ENCODE measurements around the gene FAM107B. TPM values are rescaled to one million over a fixed set of nuclear protein-coding genes. Genes with fewer than 3 reads are reported as not detected.

The FAM107B gene
- total and polyA plus RNA-seq, 10 of the 15 experiments (the other 5 are each of a cell fraction or from before 2014, with no cell fraction given), result 22.9 to 162 (median 86.6) TPM

- Histone ChIP-seq H3K36me3 (ENCODE audit: control insufficient read depth in 2 of 2, insufficient read depth in 2 of 2, low read length in 1 of 2) (no peaks in the 10 kb centered on the region), H3K4me3 (no peak overlapping the region), H3K27ac (ENCODE audit: control insufficient read depth, insufficient read depth) (no peak overlapping the region), H3K79me2 (ENCODE audit: control insufficient read depth, insufficient read depth, low read length) (no peaks in the 10 kb centered on the region), H3K9me3 (replicated peaks; ENCODE audit: control insufficient read depth, insufficient read depth, low read length) (no peaks in the 10 kb centered on the region), H3K4me1 (ENCODE audit: control insufficient read depth, insufficient read depth, low read length) (no peaks in the 10 kb centered on the region), H4K20me1 (ENCODE audit: control insufficient read depth, insufficient read depth) (no peaks in the 10 kb centered on the region), H2AFZ (ENCODE audit: control insufficient read depth, low read depth, low read length) (no peak overlapping the region), H3K4me2 (ENCODE audit: control insufficient read depth, insufficient read depth) (no peak overlapping the region), H3K9ac (ENCODE audit: control insufficient read depth, insufficient read depth, low read length) (no peak overlapping the region), H3K27me3 (replicated peaks in 1 of 2; ENCODE audit: control insufficient read depth in 2 of 2, insufficient read depth in 2 of 2, low read length in 1 of 2) (no peaks in the 10 kb centered on the region; a peak in 1 of 4 replicates)
- intact Hi-C loops (cut with micrococcal nuclease; ENCODE audit: unreplicated experiment) (no loop called here), in situ Hi-C loops (cut with MboI) (no loop called here)
- CTCF ChIA-PET, result interaction anchor here (1.5 kb wide), 1 partner anchor 8 kb away, joined by 3 read pairs; no protein-coding TSS in a partner anchor
- TF ChIP-seq RAD51 (IDR thresholded peaks at IDR 0.05), result no peak
- no peak for TF ChIP-seq WRNIP1 (IDR thresholded peaks at IDR 0.05; ENCODE audit: borderline replicate concordance, low read depth, low read length)
- no peak for TF ChIP-seq HCFC1 (IDR thresholded peaks at IDR 0.05; ENCODE audit: low read length)
- no peak for TF ChIP-seq RFX5 (IDR thresholded peaks at IDR 0.05; ENCODE audit: low read depth, low read length)
- TF ChIP-seq EZH2 (IDR thresholded peaks at IDR 0.05; ENCODE audit: borderline replicate concordance, control insufficient read depth, low read depth, low read length), result no peak
- TF ChIP-seq MYB (IDR thresholded peaks at IDR 0.05; ENCODE audit: borderline replicate concordance, low read depth, low read length), result no peak
- TF ChIP-seq RCOR1 (conservative IDR thresholded peaks at IDR 0.05; ENCODE audit: low read depth, low read length), result no peak
- TF ChIP-seq BCL3 (IDR thresholded peaks at IDR 0.05; ENCODE audit: borderline replicate concordance, insufficient read depth, low read depth, low read length, poor library complexity, severe bottlenecking), result no peak
- no peak for TF ChIP-seq PKNOX1 (IDR thresholded peaks at IDR 0.05)
- SMC1A ChIA-PET (ENCODE audit: uncharacterized antibody, unreplicated experiment), result interaction anchor here (1.5 kb wide), 1 partner anchor 20 kb away, joined by 3 read pairs; no protein-coding TSS in a partner anchor
- WGBS (ENCODE audit: insufficient coverage, insufficient replicate concordance, low lambda C conversion rate, missing lambda C conversion rate), result 69% methylated on average over 6 of the region's 6 CpGs
- DNase-seq (ENCODE audit: low read depth, low spot score), result no peak
- RAD21 ChIA-PET (ENCODE audit: unreplicated experiment), result no interaction called here
- no peak for FAIRE-seq
- no peak for ATAC-seq
- BruUV-seq (replicated peaks), result no TSS peak
- POLR2A ChIA-PET, result no interaction called here
These were observed 17.3 kb downstream of the FAM107B start for GRCh38 chr10:14757394-14757793.

All from GM12878 (cell line).